ENCODE data around the gene FGF16.

GRCh38 chrX:77444545-77444944 is 2.6 kb upstream of the FGF16 start:
- no peak for TF ChIP-seq CTCF (IDR thresholded peaks at IDR 0.05)
- TF ChIP-seq RAD21 (IDR thresholded peaks at IDR 0.05; ENCODE audit: low read length): no peak
- no peak for TF ChIP-seq FOSL2 (IDR thresholded peaks at IDR 0.05; ENCODE audit: borderline replicate concordance, low read depth)
- no peak for TF ChIP-seq MAX (IDR thresholded peaks at IDR 0.05; ENCODE audit: low read depth)
- no peak for TF ChIP-seq MXI1 (IDR thresholded peaks at IDR 0.05; ENCODE audit: low read depth, low read length)
